ENCODE measurements around the gene STXBP3. TPM values are rescaled to one million over a fixed set of nuclear protein-coding genes. Genes with fewer than 3 reads are reported as not detected.
A peak's percentile ranks its signal among the peaks of the same experiment; 100 is the strongest.

STXBP3 gene
- total and polyA plus RNA-seq, 10 donors: 29.5 to 157 (median 67.5) TPM

- no peak for TF ChIP-seq CTCF (IDR thresholded peaks at IDR 0.05 in 8 of 11, conservative IDR thresholded peaks at IDR 0.05 in 3 of 11)
- peak in 1 of 3 donors; percentile 46 for TF ChIP-seq POLR2AphosphoS5 (IDR thresholded peaks at IDR 0.05)
- no peak for TF ChIP-seq POLR2A (IDR thresholded peaks at IDR 0.05)
- H3K4me1 ChIP-seq: peaks cover 0 to 12% (median 6%) of the 10 kb centered on the region in 6 donors
- peak overlapping the region in 4 of 8 donors; percentile 3 to 37 (median 12) for H3K4me3 ChIP-seq
- intact Hi-C loops (cut with DNase I; ENCODE audit: low total_unique reads): no loop called here
- 47 to 57% (median 53%) methylated on average over 12 of the region's 12 CpGs for WGBS, 5 donors
- DNase-seq: no peak
- no peaks in the 10 kb centered on the region for H3K27me3 ChIP-seq (replicated peaks in 1 of 7)
- peak overlapping the region; percentile 49 to 82 (median 74) for H3K27ac ChIP-seq
- no peaks in the 10 kb centered on the region for H3K9me3 ChIP-seq
- peaks cover 0 to 13% (median 2%) of the 10 kb centered on the region in 6 donors for H3K36me3 ChIP-seq
Measured at GRCh38 chr1:108816049-108816893, 69.8 kb downstream of the STXBP3 start.

GRCh38 chr1:108817016-108817415, 70.5 kb downstream of the STXBP3 start:
- intact Hi-C loops (cut with DNase I; ENCODE audit: low total_unique reads): no loop called here
- WGBS, 5 donors: 75 to 84% (median 77%) methylated on average over 8 of the region's 8 CpGs
- Histone ChIP-seq H3K27ac (peak overlapping the region; percentile 49 to 82 (median 74)), H3K36me3 (peaks cover 0 to 6% (median 0%) of the 10 kb centered on the region in 6 donors), H3K9me3 (no peaks in the 10 kb centered on the region), H3K4me3 (peak overlapping the region in 3 of 8 donors; percentile 6 to 37 (median 18)), H3K27me3 (replicated peaks in 1 of 7) (no peaks in the 10 kb centered on the region), H3K4me1 (peaks cover 0 to 12% (median 6%) of the 10 kb centered on the region in 6 donors)
- TF ChIP-seq POLR2AphosphoS5 (IDR thresholded peaks at IDR 0.05) (no peak), CTCF (IDR thresholded peaks at IDR 0.05 in 8 of 11, conservative IDR thresholded peaks at IDR 0.05 in 3 of 11) (no peak), POLR2A (IDR thresholded peaks at IDR 0.05) (no peak)
- no peak for DNase-seq

- intact Hi-C loops (cut with DNase I; ENCODE audit: low total_unique reads): no loop called here
- Histone ChIP-seq H3K36me3 (no peaks in the 10 kb centered on the region), H3K27me3 (replicated peaks in 1 of 7) (no peaks in the 10 kb centered on the region), H3K4me3 (no peak overlapping the region), H3K4me1 (peaks cover 0 to 12% (median 6%) of the 10 kb centered on the region in 6 donors), H3K9me3 (no peaks in the 10 kb centered on the region), H3K27ac (no peak overlapping the region)
- TF ChIP-seq CTCF (IDR thresholded peaks at IDR 0.05 in 8 of 11, conservative IDR thresholded peaks at IDR 0.05 in 3 of 11) (no peak), POLR2AphosphoS5 (IDR thresholded peaks at IDR 0.05) (no peak), POLR2A (IDR thresholded peaks at IDR 0.05) (no peak)
- no peak for DNase-seq
Measured at GRCh38 chr1:108817811-108818210, 71.3 kb downstream of the STXBP3 start.

- TF ChIP-seq CTCF (IDR thresholded peaks at IDR 0.05 in 8 of 11, conservative IDR thresholded peaks at IDR 0.05 in 3 of 11): no peak
- TF ChIP-seq POLR2A (IDR thresholded peaks at IDR 0.05): no peak
- TF ChIP-seq POLR2AphosphoS5 (IDR thresholded peaks at IDR 0.05): no peak
- 59 to 68% (median 68%) methylated on average over 5 of the region's 5 CpGs for WGBS, 5 donors
- peaks cover 0 to 12% (median 6%) of the 10 kb centered on the region in 6 donors for H3K4me1 ChIP-seq
- H3K27me3 ChIP-seq (replicated peaks in 1 of 7): no peaks in the 10 kb centered on the region
- no peak overlapping the region for H3K4me3 ChIP-seq
- H3K27ac ChIP-seq: no peak overlapping the region
- no peaks in the 10 kb centered on the region for H3K9me3 ChIP-seq
- no peaks in the 10 kb centered on the region for H3K36me3 ChIP-seq
- DNase-seq: no peak
- intact Hi-C loops (cut with DNase I; ENCODE audit: low total_unique reads): no loop called here
Measured at GRCh38 chr1:108819878-108820277, 73.4 kb downstream of the STXBP3 start.

Measured in spleen (tissue), 11 donors.